Keratinocyte (primary cell): ENCODE measurements around the gene TBXAS1.

ENCODE experiments used
- CTCF ChIP-seq, 3 experiments: IDR thresholded peaks in 1 of 3; conservative IDR thresholded peaks in 1 of 3; optimal IDR thresholded peaks in 1 of 3; 2 replicates in 2 of 3; 3 replicates in 1 of 3; pipeline versions ENCODE3 to v1.5.1; 2011; ENCODE audit warnings: low read length in 3 of 3, mild to moderate bottlenecking in 3 of 3, moderate library complexity in 2 of 3, control low read depth in 1 of 3, inconsistent platforms in 1 of 3; ENCODE audit not compliant: insufficient read depth in 2 of 3; ENCODE audit errors: extremely low read depth in 1 of 3
- EZH2 ChIP-seq: IDR thresholded peaks from one replicate; pipeline ENCODE4 v1.6.1; 2012; ENCODE audit warnings: inconsistent platforms, mild to moderate bottlenecking, low read length, moderate library complexity

DNA sequence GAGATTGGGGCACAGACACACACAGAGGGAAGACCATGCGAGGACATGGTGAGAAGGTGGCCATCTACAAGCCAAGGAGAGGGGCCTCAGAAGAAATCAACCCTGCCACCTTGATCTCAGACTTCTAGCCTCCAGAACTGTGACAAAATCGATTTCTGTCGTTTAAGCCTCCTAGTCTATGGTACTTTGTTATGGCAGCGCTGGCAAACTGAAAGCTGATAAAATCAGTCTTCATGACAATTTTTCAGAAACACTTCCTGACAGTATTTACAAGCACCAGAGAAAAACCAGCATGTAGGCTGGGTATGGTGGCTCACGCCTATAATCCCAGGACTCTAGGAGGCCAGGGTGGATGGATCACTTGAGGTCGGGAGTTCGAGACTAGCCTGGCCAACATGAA, 229.5 kb downstream of the TBXAS1 start:
- TF ChIP-seq CTCF (optimal IDR thresholded peaks at IDR 0.05 in 1 of 3, IDR thresholded peaks at IDR 0.05 in 1 of 3, conservative IDR thresholded peaks at IDR 0.05 in 1 of 3; ENCODE audit: extremely low read depth in 1 of 3, insufficient read depth in 2 of 3, low read length in 3 of 3): no peak
- TF ChIP-seq EZH2: no peak
